ENCODE results near the gene APOA4. TPM values are rescaled to one million over a fixed set of nuclear protein-coding genes. Genes with fewer than 3 reads are reported as not detected.

The APOA4 gene
- total and polyA plus RNA-seq, 2 of the 13 experiments (the other 11 are each of a cell fraction or from before 2014, with no cell fraction given), result 3.8 to 7.2 TPM

DNA sequence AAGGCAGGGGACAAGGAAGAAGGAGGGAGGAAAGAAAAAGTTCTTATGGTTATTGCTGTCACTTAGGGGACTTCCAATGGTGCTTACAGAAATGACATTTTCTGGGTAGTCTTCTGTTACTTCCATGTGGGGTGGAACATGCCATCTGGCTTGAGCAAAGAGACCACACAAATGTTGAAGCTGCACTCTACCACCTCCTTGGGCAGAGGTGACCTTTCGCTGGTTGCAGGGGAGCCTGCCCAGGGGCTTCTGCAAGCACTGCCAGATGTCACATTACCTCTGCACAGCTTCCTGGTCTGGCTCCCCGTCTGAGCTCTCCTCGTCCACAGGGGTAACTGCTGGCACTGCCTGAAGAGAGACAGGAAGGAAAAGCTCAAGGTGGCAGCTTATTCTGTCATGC, 47.0 kb upstream of the APOA4 start:
- intact Hi-C loops (cut with micrococcal nuclease; ENCODE audit: unreplicated experiment) (no loop called here), in situ Hi-C loops (cut with HindIII; ENCODE audit: extremely low pct_ligation_motif_present, low pct_unique_long_range_greater_than_20kb) (loop anchor here (5.0 kb wide), 1 partner anchor 362 kb away; the partner anchor contains the start of genes PCSK7 and RNF214)
- Histone ChIP-seq H3K36me3 (replicated peaks in 1 of 2; ENCODE audit: control insufficient read depth in 1 of 2, insufficient read depth in 2 of 2, low read length in 2 of 2) (peaks cover 23 to 87% of the 10 kb centered on the region in 2 experiments), H3K79me2 (ENCODE audit: insufficient read depth, low read length) (no peaks in the 10 kb centered on the region), H2AFZ (ENCODE audit: low read length) (no peak overlapping the region), H3K4me1 (ENCODE audit: insufficient read depth, low read length) (peaks cover 20% of the 10 kb centered on the region), H3K4me3 (replicated peaks in 1 of 3; ENCODE audit: insufficient read depth in 1 of 3, low read depth in 2 of 3, low read length in 3 of 3) (no peak overlapping the region), H3K4me2 (ENCODE audit: low read depth, low read length) (no peak overlapping the region), H3K27me3 (ENCODE audit: control insufficient read depth in 1 of 2, insufficient read depth in 2 of 2, low read length in 2 of 2) (no peaks in the 10 kb centered on the region), H3K27ac (ENCODE audit: extremely low read length, insufficient read depth, low read length) (no peak overlapping the region), H4K20me1 (ENCODE audit: insufficient read depth, low read length) (no peaks in the 10 kb centered on the region), H3K9ac (ENCODE audit: insufficient read depth, low read depth, low read length) (no peak overlapping the region), H3K9me3 (ENCODE audit: low read length) (no peaks in the 10 kb centered on the region)
- no TSS peak for BruUV-seq (replicated peaks)
- ChIA-PET CTCF (ENCODE audit: low intra/inter-chr PET ratio, low total read pairs) (interaction anchor here (1.2 kb wide), 1 partner anchor 236 kb away, joined by 3 read pairs; no protein-coding TSS in a partner anchor), POLR2A (interaction anchor here (0.8 to 1.9 kb wide), 4 partner anchors 33 to 82 kb away, joined by 3 to 21 read pairs (median 4); partner anchors contain the start of genes APOA1, APOA5 and ZPR1)
- TF ChIP-seq ZUFSP (CRISPR knock-in tag; IDR thresholded peaks at IDR 0.05; ENCODE audit: borderline replicate concordance), result no peak
- TF ChIP-seq ZNF782 (CRISPR knock-in tag; IDR thresholded peaks at IDR 0.05; ENCODE audit: borderline replicate concordance), result no peak
- no peak for TF ChIP-seq ZIK1 (CRISPR knock-in tag; IDR thresholded peaks at IDR 0.05; ENCODE audit: borderline replicate concordance, low read depth)
- no peak for DNase-seq (ENCODE audit: low spot score)
- 100% methylated on average over 2 of the region's 3 CpGs for WGBS (ENCODE audit: low lambda C conversion rate)
- FAIRE-seq, result no peak
- ATAC-seq, result peak; percentile 42

DNA sequence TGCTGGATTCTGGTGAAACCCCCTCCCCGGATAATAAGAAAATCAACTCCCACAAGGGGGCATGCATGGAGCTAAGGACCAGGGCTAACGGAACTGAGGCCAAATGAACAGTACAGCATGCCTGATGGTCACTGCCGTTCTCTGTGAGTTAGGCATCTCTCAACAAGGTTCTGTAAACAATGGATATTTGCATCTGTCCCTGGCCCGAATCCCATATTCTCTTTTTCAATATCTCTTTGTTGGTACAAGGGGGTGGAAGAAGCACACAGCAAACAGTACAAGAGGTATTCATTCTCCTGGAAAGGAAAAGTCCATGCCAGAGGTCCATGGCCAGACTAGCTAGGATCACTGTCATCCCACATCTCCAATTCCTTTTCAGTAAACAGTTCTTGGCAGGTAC, 46.5 kb upstream of the APOA4 start:
- 52% methylated on average over 4 of the region's 4 CpGs for WGBS (ENCODE audit: low lambda C conversion rate)
- no peaks in the 10 kb centered on the region for H3K9me3 ChIP-seq (ENCODE audit: low read length)
- H3K4me2 ChIP-seq (ENCODE audit: low read depth, low read length), result no peak overlapping the region
- peaks cover 24 to 87% of the 10 kb centered on the region in 2 experiments for H3K36me3 ChIP-seq (replicated peaks in 1 of 2; ENCODE audit: control insufficient read depth in 1 of 2, insufficient read depth in 2 of 2, low read length in 2 of 2)
- H3K9ac ChIP-seq (ENCODE audit: insufficient read depth, low read depth, low read length), result no peak overlapping the region
- no peak overlapping the region for H3K27ac ChIP-seq (ENCODE audit: extremely low read length, insufficient read depth, low read length)
- ChIA-PET CTCF (ENCODE audit: low intra/inter-chr PET ratio, low total read pairs) (interaction anchor here (1.2 kb wide), 1 partner anchor 236 kb away, joined by 3 read pairs; no protein-coding TSS in a partner anchor), POLR2A (interaction anchor here (0.8 to 1.9 kb wide), 4 partner anchors 33 to 81 kb away, joined by 3 to 21 read pairs (median 4); partner anchors contain the start of genes APOA1, APOA5 and ZPR1)
- no TSS peak for BruUV-seq (replicated peaks)
- no peak overlapping the region for H2AFZ ChIP-seq (ENCODE audit: low read length)
- no peaks in the 10 kb centered on the region for H3K79me2 ChIP-seq (ENCODE audit: insufficient read depth, low read length)
- FAIRE-seq (peak; percentile 60), ATAC-seq (peak; percentile 87), DNase-seq (ENCODE audit: low spot score) (peak; percentile 52)
- no peaks in the 10 kb centered on the region for H3K27me3 ChIP-seq (ENCODE audit: control insufficient read depth in 1 of 2, insufficient read depth in 2 of 2, low read length in 2 of 2)
- peaks cover 20% of the 10 kb centered on the region for H3K4me1 ChIP-seq (ENCODE audit: insufficient read depth, low read length)
- no peaks in the 10 kb centered on the region for H4K20me1 ChIP-seq (ENCODE audit: insufficient read depth, low read length)
- in situ Hi-C loops (cut with HindIII; ENCODE audit: extremely low pct_ligation_motif_present, low pct_unique_long_range_greater_than_20kb), result loop anchor here (5.0 kb wide), 1 partner anchor 363 kb away; the partner anchor contains the start of genes PCSK7 and RNF214
- intact Hi-C loops (cut with micrococcal nuclease; ENCODE audit: unreplicated experiment), result no loop called here
- H3K4me3 ChIP-seq (replicated peaks in 1 of 3; ENCODE audit: insufficient read depth in 1 of 3, low read depth in 2 of 3, low read length in 3 of 3), result no peak overlapping the region
- TF ChIP-seq SOX5 (CRISPR knock-in tag; IDR thresholded peaks at IDR 0.05; ENCODE audit: borderline replicate concordance) (peak; percentile 50; the same call in 1 of the 2 replicates), TMF1 (CRISPR knock-in tag; IDR thresholded peaks at IDR 0.05; ENCODE audit: low read depth) (no peak), SMC3 (IDR thresholded peaks at IDR 0.05; ENCODE audit: low read length) (peak; percentile 33; the same call in 1 of the 2 replicates), ONECUT2 (CRISPR knock-in tag; IDR thresholded peaks at IDR 0.05) (no peak), ZNF337 (CRISPR knock-in tag; IDR thresholded peaks at IDR 0.05; ENCODE audit: borderline replicate concordance, low read depth) (no peak), POLR2AphosphoS5 (IDR thresholded peaks at IDR 0.05; ENCODE audit: low read depth, low read length) (no peak), STAG1 (CRISPR knock-in tag; IDR thresholded peaks at IDR 0.05) (peak; percentile 51), NCOA1 (CRISPR knock-in tag; IDR thresholded peaks at IDR 0.05) (no peak), CTCF (CRISPR knock-in tag; IDR thresholded peaks at IDR 0.05) (peak; percentile 40), SOX13 (IDR thresholded peaks at IDR 0.05) (no peak), SOX13 (CRISPR knock-in tag; conservative IDR thresholded peaks at IDR 0.05 in 1 of 2, IDR thresholded peaks at IDR 0.05 in 1 of 2) (peak in 1 of 2 experiments; percentile 78; a peak in 2 of 4 replicates), JARID2 (CRISPR knock-in tag; IDR thresholded peaks at IDR 0.05; ENCODE audit: insufficient replicate concordance) (no peak)

Data from HepG2 (cell line).